ENCODE measurements around the gene LRRC55. TPM values are rescaled to one million over a fixed set of nuclear protein-coding genes. Genes with fewer than 3 reads are reported as not detected.

The LRRC55 gene
- total RNA-seq, 1 experiment from 2014 or later = not detected

DNA sequence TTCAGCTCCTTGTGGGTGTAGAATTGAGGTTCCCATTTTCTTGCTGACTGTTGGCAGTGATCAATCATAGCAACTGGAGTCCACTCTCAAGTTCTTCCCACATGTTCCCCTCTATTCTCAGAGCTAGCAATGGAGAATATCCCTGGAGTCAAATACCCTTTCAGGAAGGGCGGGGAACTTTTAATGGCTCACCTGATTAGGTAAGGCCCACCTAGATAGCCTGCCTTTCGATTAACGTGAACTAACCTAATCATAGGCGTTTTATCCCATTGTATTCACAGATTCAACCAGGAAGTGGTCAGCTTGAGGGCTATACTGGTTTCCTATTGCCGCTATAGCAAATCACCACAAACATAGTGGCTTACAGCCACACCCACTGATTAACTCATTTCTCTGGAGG is 7.1 kb upstream of the LRRC55 start:
- no peak overlapping the region for H2AFZ ChIP-seq (ENCODE audit: low read depth, low read length, poor library complexity, severe bottlenecking)
- H3K27ac ChIP-seq (ENCODE audit: low read depth, low read length) = no peak overlapping the region
- no peaks in the 10 kb centered on the region for H3K79me2 ChIP-seq (ENCODE audit: insufficient read depth, low read length)
- H4K20me1 ChIP-seq (ENCODE audit: insufficient read depth) = no peaks in the 10 kb centered on the region
- H3K27me3 ChIP-seq (ENCODE audit: insufficient read depth, low read length) = peaks cover 21% of the 10 kb centered on the region
- no peaks in the 10 kb centered on the region; a peak in 1 of 4 replicates for H3K36me3 ChIP-seq (ENCODE audit: control insufficient read depth in 1 of 2, insufficient read depth in 2 of 2, low read length in 2 of 2)
- ChIA-PET CTCF (interaction anchor here (1.2 kb wide), 1 partner anchor 75 kb away, joined by 4 read pairs; no protein-coding TSS in a partner anchor), RAD21 (ENCODE audit: low non-redundant PET in 1 of 2, low total read pairs in 2 of 2, uncharacterized antibody in 2 of 2, unreplicated experiment in 2 of 2) (no interaction called here), POLR2A (no interaction called here)
- ATAC-seq = no peak
- BruUV-seq (replicated peaks) = no TSS peak
- H3K9me3 ChIP-seq (ENCODE audit: control insufficient read depth in 1 of 2, insufficient read depth in 1 of 2, low read depth in 1 of 2, low read length in 2 of 2) = no peaks in the 10 kb centered on the region
- TF ChIP-seq POLR2A (IDR thresholded peaks at IDR 0.05; ENCODE audit: borderline replicate concordance, extremely low read depth, insufficient read depth, insufficient read length) (no peak), SRF (IDR thresholded peaks at IDR 0.05; ENCODE audit: low read depth) (no peak)
- H3K4me3 ChIP-seq (replicated peaks in 1 of 2; ENCODE audit: low read depth in 1 of 2, low read length in 2 of 2) = no peak overlapping the region
- H3K9ac ChIP-seq (ENCODE audit: low read length) = no peak overlapping the region
- no peak for DNase-seq (ENCODE audit: low read depth, low spot score)
- intact Hi-C loops (cut with micrococcal nuclease) = no loop called here
- H3K4me1 ChIP-seq (ENCODE audit: control insufficient read depth in 1 of 2, insufficient read depth in 2 of 2, low read length in 2 of 2) = no peaks in the 10 kb centered on the region
- H3K4me2 ChIP-seq (ENCODE audit: low read length) = no peak overlapping the region
- H3K9me2 ChIP-seq (ENCODE audit: insufficient read depth) = no peaks in the 10 kb centered on the region

DNA sequence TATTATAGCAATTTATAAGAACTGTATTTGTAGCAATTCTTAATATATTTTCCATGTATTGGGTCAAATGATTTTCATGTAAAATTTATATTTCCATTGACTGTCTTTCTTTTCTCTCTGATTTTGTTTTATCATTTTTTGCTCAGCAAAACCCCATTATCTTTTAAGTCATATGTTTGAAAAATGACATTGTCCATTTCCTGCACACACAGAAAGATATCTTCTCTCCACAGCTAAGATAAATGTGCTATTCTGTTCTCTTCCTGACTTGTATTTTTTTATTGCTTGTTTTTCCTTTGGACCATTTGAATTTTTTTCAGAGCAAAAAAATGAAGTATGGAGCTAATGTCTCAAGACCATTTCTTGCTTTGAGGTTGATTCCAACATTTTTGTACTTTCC is 6.3 kb upstream of the LRRC55 start:
- H3K27ac ChIP-seq (ENCODE audit: low read depth, low read length) = no peak overlapping the region
- H3K36me3 ChIP-seq (ENCODE audit: control insufficient read depth in 1 of 2, insufficient read depth in 2 of 2, low read length in 2 of 2) = no peaks in the 10 kb centered on the region; a peak in 1 of 4 replicates
- H3K4me2 ChIP-seq (ENCODE audit: low read length) = no peak overlapping the region
- intact Hi-C loops (cut with micrococcal nuclease) = no loop called here
- no peak overlapping the region for H3K9ac ChIP-seq (ENCODE audit: low read length)
- ChIA-PET POLR2A (no interaction called here), CTCF (no interaction called here), RAD21 (ENCODE audit: low non-redundant PET in 1 of 2, low total read pairs in 2 of 2, uncharacterized antibody in 2 of 2, unreplicated experiment in 2 of 2) (no interaction called here)
- H3K9me2 ChIP-seq (ENCODE audit: insufficient read depth) = no peaks in the 10 kb centered on the region
- no peak for DNase-seq (ENCODE audit: low read depth, low spot score)
- H3K9me3 ChIP-seq (ENCODE audit: control insufficient read depth in 1 of 2, insufficient read depth in 1 of 2, low read depth in 1 of 2, low read length in 2 of 2) = no peaks in the 10 kb centered on the region
- no peaks in the 10 kb centered on the region for H3K4me1 ChIP-seq (ENCODE audit: control insufficient read depth in 1 of 2, insufficient read depth in 2 of 2, low read length in 2 of 2)
- TF ChIP-seq, protein P1, sequence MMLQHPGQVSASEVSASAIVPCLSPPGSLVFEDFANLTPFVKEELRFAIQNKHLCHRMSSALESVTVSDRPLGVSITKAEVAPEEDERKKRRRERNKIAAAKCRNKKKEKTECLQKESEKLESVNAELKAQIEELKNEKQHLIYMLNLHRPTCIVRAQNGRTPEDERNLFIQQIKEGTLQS (IDR thresholded peaks at IDR 0.05) = no peak
- TF ChIP-seq ELF1 (IDR thresholded peaks at IDR 0.05; ENCODE audit: borderline replicate concordance, low read depth) = no peak
- TF ChIP-seq SRF (IDR thresholded peaks at IDR 0.05; ENCODE audit: low read depth) = no peak
- no peak for TF ChIP-seq CBX3 (IDR thresholded peaks at IDR 0.05; ENCODE audit: low read depth)
- TF ChIP-seq POLR2A (IDR thresholded peaks at IDR 0.05; ENCODE audit: borderline replicate concordance, extremely low read depth, insufficient read depth, insufficient read length) = no peak
- no peak for TF ChIP-seq EZH2phosphoT487 (IDR thresholded peaks at IDR 0.05; ENCODE audit: borderline replicate concordance)
- no peak overlapping the region for H2AFZ ChIP-seq (ENCODE audit: low read depth, low read length, poor library complexity, severe bottlenecking)
- no TSS peak for BruUV-seq (replicated peaks)
- H3K79me2 ChIP-seq (ENCODE audit: insufficient read depth, low read length) = no peaks in the 10 kb centered on the region
- no peak overlapping the region for H3K4me3 ChIP-seq (replicated peaks in 1 of 2; ENCODE audit: low read depth in 1 of 2, low read length in 2 of 2)
- peaks cover 21% of the 10 kb centered on the region for H3K27me3 ChIP-seq (ENCODE audit: insufficient read depth, low read length)
- H4K20me1 ChIP-seq (ENCODE audit: insufficient read depth) = no peaks in the 10 kb centered on the region
- no peak for ATAC-seq
